Fibroblast of lung (primary cell): Measurements from ENCODE around the gene CCDC3.

ENCODE experiments used
- CTCF ChIP-seq, 2 donors: IDR thresholded peaks in 1 of 2; conservative IDR thresholded peaks in 1 of 2; 1 replicate in 1 of 2; 2 replicates in 1 of 2; pipeline ENCODE4 v1.5.1; 2011 to 2012; ENCODE audit warnings: low read length in 2 of 2, control low read depth in 1 of 2, inconsistent platforms in 1 of 2, low read depth in 1 of 2, mild to moderate bottlenecking in 1 of 2
- EZH2 ChIP-seq: IDR thresholded peaks from 2 replicates; pipeline ENCODE4 v1.5.1; 2012; ENCODE audit warnings: low read length, control low read depth, mild to moderate bottlenecking; ENCODE audit errors: missing control alignments

- no peak for TF ChIP-seq CTCF (conservative IDR thresholded peaks at IDR 0.05 in 1 of 2, IDR thresholded peaks at IDR 0.05 in 1 of 2; ENCODE audit: low read depth in 1 of 2, low read length in 2 of 2)
- no peak for TF ChIP-seq EZH2
Observed at GRCh38 chr10:12958546-12959110, 42.9 kb downstream of the CCDC3 start.
